Panc1 (cell line): ENCODE measurements around the gene SYNPO. TPM values are rescaled to one million over a fixed set of nuclear protein-coding genes. Genes with fewer than 3 reads are reported as not detected.

Source experiments
- ATAC-seq: fragments of 200-7000 bp; cut with Tn5 transposase; 2 replicates; pipeline ENCODE4 v1.9.1; 2020; ENCODE audit warnings: mild to moderate bottlenecking, moderate library complexity
- BruUV-seq: library from RNA; stranded (reverse); fragments of 400-500 nt; replicated peaks from 2 replicates; lab custom pipeline; 2021; lab: Mats Ljungman, UMichigan
- CTCF ChIA-PET: fragments of 300-600 bp; sonication (Branson Sonifier 250); formaldehyde crosslinking; loops from one replicate; lab custom pipeline; 2022; ENCODE audit warnings: antibody characterized with exemption; lab: Charles Lee
- POLR2A ChIA-PET: fragments of 300-600 bp; sonication (Branson Sonifier 250); formaldehyde crosslinking; loops from one replicate; lab custom pipeline; 2022; ENCODE audit warnings: antibody characterized with exemption; lab: Charles Lee
- DNase-seq: peaks from one replicate; pipeline ENCODE4 v3.0.0-alpha.2; 2010; ENCODE audit warnings: low read depth, low spot score
- H3K27ac ChIP-seq: 2 replicates; pipeline ENCODE4 v1.5.1; 2011; ENCODE audit warnings: mild to moderate bottlenecking, low read length, inconsistent platforms
- H3K27me3 ChIP-seq: fragments of 200-500 bp; sonication (Bioruptor generic); 2 replicates; pipeline ENCODE4 v1.6.0; 2014; ENCODE audit warnings: low read length, inconsistent platforms; ENCODE audit not compliant: control insufficient read depth, insufficient read depth
- H3K36me3 ChIP-seq: fragments of 200-500 bp; sonication (Bioruptor generic); 2 replicates; pipeline ENCODE4 v1.5.1; 2014; ENCODE audit warnings: inconsistent platforms, mild to moderate bottlenecking, low read length, moderate library complexity; ENCODE audit not compliant: control insufficient read depth, insufficient read depth
- H3K4me1 ChIP-seq: 2 replicates; pipeline ENCODE4 v1.5.1; 2011; ENCODE audit warnings: inconsistent platforms, mild to moderate bottlenecking, low read length, moderate library complexity; ENCODE audit not compliant: control insufficient read depth, insufficient read depth
- H3K4me3 ChIP-seq, 2 experiments: 2 replicates each; pipeline ENCODE4 v1.5.1; 2011 to 2012; ENCODE audit warnings: low read depth in 2 of 2, low read length in 2 of 2, mild to moderate bottlenecking in 2 of 2, inconsistent platforms in 1 of 2, moderate library complexity in 1 of 2
- H3K9me3 ChIP-seq: fragments of 200-500 bp; sonication (Bioruptor generic); 2 replicates; pipeline ENCODE4 v1.5.1; 2014; ENCODE audit warnings: low read depth, mild to moderate bottlenecking, inconsistent platforms, low read length, moderate library complexity; ENCODE audit not compliant: control insufficient read depth, insufficient read depth
- POLR2AphosphoS5 ChIP-seq: IDR thresholded peaks from 2 replicates; pipeline ENCODE4 v1.6.1; 2012; ENCODE audit warnings: mild to moderate bottlenecking, low read depth, low read length, moderate library complexity
- SIN3A ChIP-seq: IDR thresholded peaks from 2 replicates; pipeline ENCODE4 v1.6.1; 2012; ENCODE audit warnings: low read depth, mild to moderate bottlenecking, low read length, moderate library complexity, borderline replicate concordance; ENCODE audit not compliant: insufficient read depth
- TCF7L2 ChIP-seq: IDR thresholded peaks from 2 replicates; pipeline ENCODE4 v1.6.1; 2011; ENCODE audit warnings: mild to moderate bottlenecking, low read depth, low read length, inconsistent platforms
- in situ Hi-C: cut with HindIII; loops from 2 replicates; pipeline ENCODE4 v1.10.0; 2016; ENCODE audit warnings: low sequenced_read_pairs, low pct_unique_long_range_greater_than_20kb
- intact Hi-C: fragments of 100-400 bp; cut with micrococcal nuclease; formaldehyde crosslinking; loops from one replicate; pipeline ENCODE4 v1.10.0; 2022; ENCODE audit not compliant: unreplicated experiment
- total RNA-seq: library from RNA; stranded (reverse); gene quantifications from one replicate; pipeline ENCODE4 v1.2.1, GENCODE V29; 2021; ENCODE audit not compliant: unreplicated experiment
- TF ChIP-seq, protein P1 (sequence below), 2 experiments: IDR thresholded peaks; 2 replicates each; pipeline ENCODE4 v1.6.1; 2011 to 2012; ENCODE audit warnings: low read depth in 2 of 2, control low read depth in 1 of 2, low read length in 1 of 2, mild to moderate bottlenecking in 1 of 2, moderate library complexity in 1 of 2; ENCODE audit not compliant: insufficient read depth in 1 of 2
- TF ChIP-seq, protein P2 (sequence below): fragments of 450-650 bp; IDR thresholded peaks from 2 replicates; pipeline ENCODE4 v1.5.1; 2017; ENCODE audit warnings: mild to moderate bottlenecking

SYNPO gene
- total RNA-seq, 1 experiment from 2014 or later: 82.8 TPM

DNA sequence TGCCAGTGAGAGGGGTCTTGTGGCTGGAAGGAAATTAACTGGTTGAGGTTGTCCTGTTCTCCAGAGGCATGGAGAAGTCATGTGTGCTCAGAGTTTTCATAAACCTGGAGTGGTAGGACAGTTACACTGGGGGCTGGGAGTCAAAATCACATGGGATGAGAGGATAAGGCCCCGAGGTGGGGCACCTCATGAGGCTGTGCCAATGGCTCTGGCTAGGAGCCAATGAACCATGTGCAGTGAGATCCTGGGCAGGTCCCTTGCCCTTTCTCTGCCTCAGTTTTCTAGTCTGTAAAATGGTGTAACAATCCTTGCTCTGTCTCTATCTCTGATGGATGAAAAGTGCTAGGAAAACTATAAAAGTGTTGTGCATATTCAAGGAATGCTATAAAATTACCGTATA, 7.0 kb upstream of the SYNPO start:
- Histone ChIP-seq H3K27ac (peak overlapping the region; percentile 74), H3K36me3 (no peaks in the 10 kb centered on the region), H3K27me3 (no peaks in the 10 kb centered on the region), H3K4me1 (peaks cover 99% of the 10 kb centered on the region), H3K9me3 (no peaks in the 10 kb centered on the region), H3K4me3 (no peak overlapping the region)
- in situ Hi-C loops (no loop called here), intact Hi-C loops (no loop called here)
- BruUV-seq: no TSS peak
- TF ChIP-seq POLR2AphosphoS5 (no peak), TCF7L2 (no peak), SIN3A (no peak)
- TF ChIP-seq, protein P1, sequence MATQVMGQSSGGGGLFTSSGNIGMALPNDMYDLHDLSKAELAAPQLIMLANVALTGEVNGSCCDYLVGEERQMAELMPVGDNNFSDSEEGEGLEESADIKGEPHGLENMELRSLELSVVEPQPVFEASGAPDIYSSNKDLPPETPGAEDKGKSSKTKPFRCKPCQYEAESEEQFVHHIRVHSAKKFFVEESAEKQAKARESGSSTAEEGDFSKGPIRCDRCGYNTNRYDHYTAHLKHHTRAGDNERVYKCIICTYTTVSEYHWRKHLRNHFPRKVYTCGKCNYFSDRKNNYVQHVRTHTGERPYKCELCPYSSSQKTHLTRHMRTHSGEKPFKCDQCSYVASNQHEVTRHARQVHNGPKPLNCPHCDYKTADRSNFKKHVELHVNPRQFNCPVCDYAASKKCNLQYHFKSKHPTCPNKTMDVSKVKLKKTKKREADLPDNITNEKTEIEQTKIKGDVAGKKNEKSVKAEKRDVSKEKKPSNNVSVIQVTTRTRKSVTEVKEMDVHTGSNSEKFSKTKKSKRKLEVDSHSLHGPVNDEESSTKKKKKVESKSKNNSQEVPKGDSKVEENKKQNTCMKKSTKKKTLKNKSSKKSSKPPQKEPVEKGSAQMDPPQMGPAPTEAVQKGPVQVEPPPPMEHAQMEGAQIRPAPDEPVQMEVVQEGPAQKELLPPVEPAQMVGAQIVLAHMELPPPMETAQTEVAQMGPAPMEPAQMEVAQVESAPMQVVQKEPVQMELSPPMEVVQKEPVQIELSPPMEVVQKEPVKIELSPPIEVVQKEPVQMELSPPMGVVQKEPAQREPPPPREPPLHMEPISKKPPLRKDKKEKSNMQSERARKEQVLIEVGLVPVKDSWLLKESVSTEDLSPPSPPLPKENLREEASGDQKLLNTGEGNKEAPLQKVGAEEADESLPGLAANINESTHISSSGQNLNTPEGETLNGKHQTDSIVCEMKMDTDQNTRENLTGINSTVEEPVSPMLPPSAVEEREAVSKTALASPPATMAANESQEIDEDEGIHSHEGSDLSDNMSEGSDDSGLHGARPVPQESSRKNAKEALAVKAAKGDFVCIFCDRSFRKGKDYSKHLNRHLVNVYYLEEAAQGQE (IDR thresholded peaks at IDR 0.05; ENCODE audit: insufficient read depth in 1 of 2, low read depth in 2 of 2, low read length in 1 of 2): no peak
- TF ChIP-seq, protein P2, sequence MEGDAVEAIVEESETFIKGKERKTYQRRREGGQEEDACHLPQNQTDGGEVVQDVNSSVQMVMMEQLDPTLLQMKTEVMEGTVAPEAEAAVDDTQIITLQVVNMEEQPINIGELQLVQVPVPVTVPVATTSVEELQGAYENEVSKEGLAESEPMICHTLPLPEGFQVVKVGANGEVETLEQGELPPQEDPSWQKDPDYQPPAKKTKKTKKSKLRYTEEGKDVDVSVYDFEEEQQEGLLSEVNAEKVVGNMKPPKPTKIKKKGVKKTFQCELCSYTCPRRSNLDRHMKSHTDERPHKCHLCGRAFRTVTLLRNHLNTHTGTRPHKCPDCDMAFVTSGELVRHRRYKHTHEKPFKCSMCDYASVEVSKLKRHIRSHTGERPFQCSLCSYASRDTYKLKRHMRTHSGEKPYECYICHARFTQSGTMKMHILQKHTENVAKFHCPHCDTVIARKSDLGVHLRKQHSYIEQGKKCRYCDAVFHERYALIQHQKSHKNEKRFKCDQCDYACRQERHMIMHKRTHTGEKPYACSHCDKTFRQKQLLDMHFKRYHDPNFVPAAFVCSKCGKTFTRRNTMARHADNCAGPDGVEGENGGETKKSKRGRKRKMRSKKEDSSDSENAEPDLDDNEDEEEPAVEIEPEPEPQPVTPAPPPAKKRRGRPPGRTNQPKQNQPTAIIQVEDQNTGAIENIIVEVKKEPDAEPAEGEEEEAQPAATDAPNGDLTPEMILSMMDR: no peak
- ATAC-seq (no peak), DNase-seq (no peak)
- POLR2A ChIA-PET: no interaction called here
- CTCF ChIA-PET: no interaction called here

DNA sequence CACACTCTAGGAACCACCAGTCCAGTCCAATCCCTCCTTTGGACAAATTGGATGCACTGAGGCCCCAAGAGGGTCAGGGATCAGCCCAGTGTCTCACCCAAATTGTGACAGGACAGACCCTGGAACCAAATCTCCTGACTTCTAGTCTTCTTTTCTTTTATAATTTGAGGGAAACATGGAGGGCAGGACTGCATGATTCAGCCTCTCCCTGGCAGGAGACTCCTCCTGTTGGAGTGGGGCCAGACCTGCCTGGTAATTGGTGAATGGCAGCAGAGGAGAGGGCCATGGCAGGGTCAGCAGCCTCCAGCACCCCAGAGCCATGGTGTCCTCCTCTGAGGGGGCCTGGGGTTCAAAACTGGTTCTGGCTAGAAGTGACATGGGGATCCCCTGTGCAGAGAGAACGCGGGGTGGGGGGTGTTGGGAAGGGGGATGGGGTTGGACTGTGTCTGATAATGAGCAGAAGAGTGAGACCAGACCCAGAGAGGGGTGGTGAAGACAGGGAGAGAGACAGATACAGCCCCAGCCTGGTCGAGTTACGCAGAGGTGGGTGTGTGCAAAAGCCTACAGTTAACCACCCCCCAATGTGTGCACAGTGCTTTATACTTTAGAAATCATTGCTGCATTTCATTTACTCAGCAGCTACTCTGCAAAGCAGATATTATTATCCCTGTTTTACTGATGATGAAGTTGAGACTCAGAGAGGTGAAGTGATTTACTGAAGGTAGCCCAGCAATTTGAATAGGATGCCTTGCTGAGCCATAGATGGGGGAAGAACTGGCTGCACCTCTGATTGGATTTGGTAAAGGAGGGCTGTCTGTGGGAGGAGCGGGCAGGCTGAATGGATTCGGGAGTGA, 3.8 kb upstream of the SYNPO start:
- no TSS peak for BruUV-seq
- POLR2A ChIA-PET: no interaction called here
- H3K27ac ChIP-seq: peak overlapping the region; percentile 97

More for the DNA sequence above, 3.8 kb upstream of the SYNPO start:
- Histone ChIP-seq H3K36me3 (no peaks in the 10 kb centered on the region), H3K4me1 (peaks cover 98% of the 10 kb centered on the region), H3K4me3 (no peak overlapping the region; a peak in 1 of 4 replicates), H3K27me3 (no peaks in the 10 kb centered on the region), H3K9me3 (no peaks in the 10 kb centered on the region)
- in situ Hi-C loops (no loop called here), intact Hi-C loops (no loop called here)
- TF ChIP-seq, protein P2: no peak
- TF ChIP-seq, protein P1 (IDR thresholded peaks at IDR 0.05; ENCODE audit: insufficient read depth in 1 of 2, low read depth in 2 of 2, low read length in 1 of 2): no peak
- no peak for TF ChIP-seq POLR2AphosphoS5
- no peak for TF ChIP-seq SIN3A
- TF ChIP-seq TCF7L2: no peak
- CTCF ChIA-PET: no interaction called here
- DNase-seq: no peak
- no peak for ATAC-seq
